GM18499 (cell line): Measurements from ENCODE around the gene RTP2.

ENCODE experiments used
- ATAC-seq: cut with Tn5 transposase; IDR thresholded peaks from one replicate; pipeline ENCODE4 v1.9.1; 2021; ENCODE audit warnings: moderate number of reproducible peaks; ENCODE audit not compliant: insufficient read depth, unreplicated experiment

Gene RTP2, protein sequence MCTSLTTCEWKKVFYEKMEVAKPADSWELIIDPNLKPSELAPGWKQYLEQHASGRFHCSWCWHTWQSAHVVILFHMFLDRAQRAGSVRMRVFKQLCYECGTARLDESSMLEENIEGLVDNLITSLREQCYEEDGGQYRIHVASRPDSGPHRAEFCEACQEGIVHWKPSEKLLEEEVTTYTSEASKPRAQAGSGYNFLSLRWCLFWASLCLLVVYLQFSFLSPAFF

GRCh38 chr3:187702507-187703033 is at the start of gene RTP2:
Gene RTP2, minus strand, starts transcription at chr3:187702557. Its CDS starts 429 bp downstream, at chr3:187702128.
- no peak for ATAC-seq

- no peak for ATAC-seq
These were observed 48.3 kb upstream of the RTP2 start for GRCh38 chr3:187750513-187751123.

DNA sequence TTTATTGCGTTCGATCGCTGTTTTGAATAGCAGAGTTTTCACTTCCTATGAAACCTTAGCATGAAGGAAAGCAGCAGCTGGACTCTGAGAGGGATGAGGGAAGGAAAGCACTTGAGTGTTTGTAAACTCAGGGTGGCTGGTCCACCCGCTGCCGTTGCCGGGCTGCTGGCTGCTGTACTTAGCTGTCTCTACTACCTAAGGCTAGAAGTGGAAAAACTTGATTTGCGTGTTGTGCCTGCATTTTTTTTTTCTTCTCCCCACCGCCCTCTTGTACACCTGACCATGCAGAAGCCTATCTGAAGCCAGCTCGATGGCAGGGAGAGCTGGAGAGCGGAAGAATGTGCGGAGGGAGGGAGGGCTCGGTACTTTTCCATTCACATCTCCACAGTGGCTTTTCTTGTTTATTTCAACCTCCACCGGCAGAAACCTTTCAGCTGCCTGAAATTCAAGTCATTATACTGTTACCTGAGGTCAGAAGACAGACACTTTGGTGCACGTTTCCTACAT is 47.7 kb upstream of the RTP2 start:
- ATAC-seq = no peak

GRCh38 chr3:187748050-187748481 is 45.7 kb upstream of the RTP2 start:
- no peak for ATAC-seq

GRCh38 chr3:187747506-187747905 is 45.1 kb upstream of the RTP2 start:
- ATAC-seq = no peak

GRCh38 chr3:187746442-187747281 is 44.3 kb upstream of the RTP2 start:
- no peak for ATAC-seq

GRCh38 chr3:187746059-187746441 is 43.7 kb upstream of the RTP2 start:
- no peak for ATAC-seq

DNA sequence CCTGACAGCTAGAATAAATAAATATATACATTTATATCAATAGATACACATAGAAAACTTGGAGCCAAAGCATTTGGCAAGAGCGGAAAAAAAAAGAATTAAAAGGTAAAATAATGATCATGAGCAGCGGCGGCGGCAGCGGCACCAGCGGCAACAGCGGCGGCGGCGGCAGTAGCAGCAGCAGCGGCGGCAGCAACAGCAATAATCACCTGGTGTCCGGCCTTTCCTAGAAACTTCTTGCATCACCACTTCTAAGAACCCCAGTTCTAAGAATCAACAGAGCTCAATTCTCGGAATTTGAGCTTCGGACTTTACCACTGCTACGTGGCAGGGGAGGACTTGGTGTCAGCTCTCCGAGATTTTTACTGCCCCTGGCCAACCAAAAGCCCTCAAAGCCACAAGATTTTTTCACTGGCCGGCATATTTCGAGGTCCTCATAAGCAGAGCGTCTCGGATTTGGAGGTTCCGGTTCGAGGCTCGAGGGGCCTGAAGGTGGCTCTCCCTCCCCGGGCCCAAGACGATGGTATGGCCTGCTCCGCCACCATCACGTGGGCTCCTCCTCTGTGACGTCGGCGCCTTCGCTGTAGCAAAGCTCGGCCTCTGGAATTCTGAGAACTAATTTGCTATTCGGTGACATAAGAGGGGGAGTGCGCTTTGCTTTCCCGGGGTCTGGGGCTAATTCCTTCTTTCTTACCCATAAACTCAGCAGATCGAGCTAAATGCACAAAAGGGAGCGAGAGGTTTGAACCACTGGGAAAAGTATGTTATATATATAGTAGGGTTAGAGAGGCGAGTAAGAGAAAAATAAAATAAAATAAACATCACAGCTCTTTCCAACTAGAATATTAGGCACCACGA is 43.1 kb upstream of the RTP2 start, which contains the start of gene BCL6:
TSS of gene BCL6 (minus strand) at position 268 of the 858 bp plus-strand sequence. CDS start 11,775 bp downstream, outside the sequence.
- ATAC-seq = peak; percentile 62

- ATAC-seq = no peak
These were observed 42.1 kb upstream of the RTP2 start for GRCh38 chr3:187744169-187745151.

DNA sequence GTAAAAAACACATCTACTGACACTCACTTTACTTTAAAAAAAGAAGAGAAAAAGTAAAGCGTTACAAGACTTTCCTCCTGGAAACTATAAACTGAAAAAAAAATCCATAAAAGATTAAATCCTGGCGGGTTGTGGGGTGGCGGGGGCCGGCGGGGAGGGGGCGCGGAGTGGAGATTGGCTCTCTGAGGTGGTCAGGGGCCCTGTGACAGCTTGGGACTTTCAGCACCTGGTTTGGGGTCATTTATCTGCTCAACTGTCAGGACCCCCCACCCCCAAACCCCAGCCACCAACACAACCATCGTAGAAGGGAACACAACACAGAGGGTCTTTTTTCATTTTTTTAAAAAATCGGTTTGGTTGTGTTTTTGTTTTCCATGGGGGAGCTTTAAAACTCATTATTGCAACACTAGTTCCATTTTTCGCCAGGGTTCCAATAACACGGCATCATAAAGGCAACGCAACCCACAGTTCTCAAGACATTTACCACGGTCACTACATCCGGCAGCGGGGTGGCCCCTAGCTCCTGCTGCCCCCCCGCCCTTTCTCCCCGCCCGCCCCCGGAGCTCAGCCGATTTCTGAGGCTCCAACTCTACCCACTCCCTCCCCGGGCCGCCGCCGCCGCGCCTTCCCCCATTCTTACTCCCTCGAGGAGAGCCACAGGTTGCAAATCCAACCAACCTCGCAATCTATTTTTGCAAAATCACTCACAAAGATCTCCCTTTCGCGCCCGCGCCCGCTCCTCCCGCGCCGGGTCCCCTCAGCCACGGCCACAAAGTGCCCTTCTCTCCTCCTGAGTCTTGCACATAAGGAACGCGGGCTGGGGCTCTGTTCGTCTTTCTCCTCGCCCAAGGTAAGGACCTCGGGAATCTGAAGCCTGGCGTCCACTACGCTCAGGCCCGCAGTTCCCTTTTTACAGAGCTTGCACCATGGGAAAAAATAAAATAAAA is 41.1 kb upstream of the RTP2 start:
- ATAC-seq = no peak

GRCh38 chr3:187742351-187743171 is 40.2 kb upstream of the RTP2 start:
- ATAC-seq = no peak

DNA sequence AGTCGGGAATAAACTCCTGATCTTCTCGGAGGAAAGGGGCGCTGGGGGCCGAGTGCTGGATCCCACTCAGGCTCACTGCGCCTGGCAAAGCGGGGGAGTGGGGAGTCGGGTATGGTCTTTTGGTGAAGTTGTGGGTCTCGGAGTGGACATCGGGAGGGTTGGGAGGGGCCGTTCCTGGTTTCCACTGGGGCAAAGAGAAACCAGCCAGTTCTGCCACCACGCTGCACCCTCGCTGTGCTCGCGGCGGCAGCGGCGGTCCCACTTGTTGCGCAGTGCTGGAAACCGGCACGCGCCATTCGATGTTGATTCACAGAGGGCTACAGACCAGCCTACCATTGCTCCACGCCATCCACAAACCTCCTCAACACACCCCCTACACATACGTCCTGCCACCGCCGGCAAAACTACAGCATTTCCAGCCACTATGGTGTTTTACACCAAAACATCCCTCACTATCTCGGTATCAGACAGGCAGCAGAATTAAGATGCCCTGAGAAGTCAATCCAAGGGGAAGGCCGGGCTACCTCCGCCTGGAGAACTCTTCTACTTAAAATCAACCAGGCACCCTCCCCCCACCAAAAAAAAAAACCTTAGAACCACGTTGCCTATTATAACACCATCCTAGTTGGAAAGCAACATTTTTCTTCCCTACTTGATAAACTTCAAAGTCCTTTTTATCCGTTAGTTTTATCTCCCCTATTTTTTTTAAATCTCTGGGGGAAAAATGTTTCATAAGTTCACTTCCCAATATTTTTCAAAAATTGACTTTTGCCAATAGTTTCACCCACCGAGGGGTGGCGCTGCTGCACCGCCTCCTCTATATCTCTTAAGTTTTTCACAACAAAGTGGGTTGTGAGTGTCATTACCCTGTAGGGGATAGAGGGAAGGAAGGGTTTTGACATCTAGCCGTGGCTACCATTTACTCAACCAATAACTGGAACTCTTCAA is 39.3 kb upstream of the RTP2 start:
- no peak for ATAC-seq

DNA sequence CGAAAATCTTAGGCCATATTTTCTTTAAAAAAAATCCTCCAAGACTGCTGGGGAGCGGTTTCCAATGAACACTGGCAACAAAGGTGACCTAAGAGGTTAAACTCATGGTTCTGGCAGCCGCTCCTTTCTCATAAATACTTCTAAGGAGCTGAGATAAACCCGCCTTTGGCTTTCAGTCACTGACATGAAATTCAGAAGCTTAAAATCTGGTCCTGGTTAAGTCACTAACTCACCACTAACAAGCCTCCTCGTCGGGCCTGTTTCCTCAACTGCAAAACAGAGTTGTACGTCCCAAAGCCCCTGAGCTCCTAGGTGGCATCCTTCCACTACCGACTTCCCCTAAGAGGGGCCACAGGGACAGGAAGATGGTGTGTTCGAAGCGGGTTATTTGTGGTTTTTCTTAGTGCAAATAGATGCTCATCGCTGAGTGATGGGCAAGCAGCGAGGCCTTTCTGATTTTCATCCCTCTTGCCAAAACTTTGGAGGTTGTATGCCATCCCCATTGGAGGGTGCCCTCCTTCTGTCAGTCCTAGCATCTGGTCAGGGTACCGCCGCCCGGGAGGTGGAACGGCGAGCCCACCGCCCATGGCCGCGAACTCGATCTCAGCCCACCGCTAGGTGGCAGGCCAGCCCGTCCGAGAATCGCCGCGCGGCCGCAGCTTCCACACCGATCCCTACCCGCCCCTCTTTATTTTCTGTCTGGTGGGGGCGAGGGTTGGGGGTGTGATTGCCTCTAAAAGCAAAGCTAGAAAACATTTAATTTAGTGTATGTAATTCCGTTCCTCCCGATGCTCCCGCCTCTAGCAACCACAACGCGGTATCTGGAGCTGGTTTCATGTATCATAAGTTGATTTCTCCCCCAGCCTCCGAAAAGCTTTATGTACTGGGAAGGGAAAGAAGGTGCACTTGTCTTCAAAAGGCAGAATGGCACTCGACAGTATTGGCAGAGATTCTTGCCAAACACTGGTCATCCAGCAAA is 38.4 kb upstream of the RTP2 start:
- no peak for ATAC-seq

GRCh38 chr3:187739561-187740332 is 37.4 kb upstream of the RTP2 start:
- no peak for ATAC-seq
